ENCODE data around the gene FITM1. TPM values are rescaled to one million over a fixed set of nuclear protein-coding genes. Genes with fewer than 3 reads are reported as not detected.

The FITM1 gene
- 1 to 10 TPM; 1.0 TPM for total RNA-seq
- long read RNA-seq = 0 reads

- ATAC-seq (no peak), DNase-seq (no peak)
- intact Hi-C loops (cut with DNase I, micrococcal nuclease) = no loop called here
These were observed at the start of gene FITM1 for GRCh38 chr14:24130380-24130716. TSS of gene FITM1 (plus strand) at chr14:24130659. CDS start at chr14:24131564, 905 bp downstream.

GRCh38 chr14:24080888-24081738, 49.3 kb upstream of the FITM1 start:
- DNase-seq = peak; percentile 78 to 89
- peak; percentile 91 for ATAC-seq
- intact Hi-C loops (cut with DNase I, micrococcal nuclease) = no loop called here

- ATAC-seq (no peak), DNase-seq (no peak)
- intact Hi-C loops (cut with DNase I, micrococcal nuclease) = no loop called here
These were observed 48.7 kb upstream of the FITM1 start for GRCh38 chr14:24081739-24082211.

GRCh38 chr14:24082411-24083080, 47.9 kb upstream of the FITM1 start:
- DNase-seq (no peak), ATAC-seq (no peak)
- intact Hi-C loops (cut with DNase I, micrococcal nuclease) = no loop called here

- intact Hi-C loops (cut with DNase I, micrococcal nuclease) = no loop called here
- ATAC-seq = no peak
- no peak for DNase-seq
These were observed 47.0 kb upstream of the FITM1 start for GRCh38 chr14:24083462-24083861.

- intact Hi-C loops (cut with DNase I, micrococcal nuclease) = no loop called here
- ATAC-seq = no peak
- DNase-seq = no peak
These were observed 46.0 kb upstream of the FITM1 start for GRCh38 chr14:24084440-24084839.

- ATAC-seq (no peak), DNase-seq (no peak)
- intact Hi-C loops (cut with DNase I, micrococcal nuclease) = no loop called here
These were observed 45.2 kb upstream of the FITM1 start for GRCh38 chr14:24085215-24085614.

- intact Hi-C loops (cut with DNase I, micrococcal nuclease) = no loop called here
- ATAC-seq (no peak), DNase-seq (no peak)
These were observed 44.1 kb upstream of the FITM1 start for GRCh38 chr14:24086193-24086955.

- DNase-seq = no peak
- intact Hi-C loops (cut with DNase I, micrococcal nuclease) = no loop called here
- no peak for ATAC-seq
These were observed 43.5 kb upstream of the FITM1 start for GRCh38 chr14:24087004-24087403.

GRCh38 chr14:24088095-24088494, 42.4 kb upstream of the FITM1 start:
- DNase-seq = no peak

GRCh38 chr14:24089890-24090289, 40.6 kb upstream of the FITM1 start:
- intact Hi-C loops (cut with DNase I, micrococcal nuclease) = no loop called here
- DNase-seq (no peak), ATAC-seq (no peak)

More at GRCh38 chr14:24088095-24088494, 42.4 kb upstream of the FITM1 start:
- intact Hi-C loops (cut with DNase I, micrococcal nuclease) = no loop called here
- no peak for ATAC-seq

- intact Hi-C loops (cut with DNase I, micrococcal nuclease) = no loop called here
- DNase-seq = peak; percentile 31 to 61
- peak; percentile 25 for ATAC-seq
These were observed 38.4 kb upstream of the FITM1 start for GRCh38 chr14:24092110-24092504.

- ATAC-seq = no peak
- intact Hi-C loops (cut with DNase I, micrococcal nuclease) = no loop called here
- DNase-seq = no peak
These were observed 37.8 kb upstream of the FITM1 start for GRCh38 chr14:24092505-24093206.

- DNase-seq = no peak
- no peak for ATAC-seq
- intact Hi-C loops (cut with DNase I, micrococcal nuclease) = no loop called here
These were observed 37.1 kb upstream of the FITM1 start for GRCh38 chr14:24093207-24093900.

GRCh38 chr14:24093901-24094840, 36.3 kb upstream of the FITM1 start, which contains the start of gene PCK2:
TSS of gene PCK2 (plus strand) at chr14:24094311. CDS start at chr14:24094406, 95 bp downstream.
- ATAC-seq (peak; percentile 74), DNase-seq (peak; percentile 97)
- intact Hi-C loops (cut with DNase I, micrococcal nuclease) = no loop called here

- intact Hi-C loops (cut with DNase I, micrococcal nuclease) = no loop called here
- DNase-seq = peak in 1 of 2 donors; percentile 44
- peak; percentile 3 for ATAC-seq
These were observed 35.6 kb upstream of the FITM1 start for GRCh38 chr14:24094841-24095270.

All from left colon (tissue), 2 donors.